Measurements from ENCODE around the gene GRM5.
A peak's percentile ranks its signal among the peaks of the same experiment; 100 is the strongest.
"Not testable (repeated sequence)": the region's sequence is repeated elsewhere in the genome, so short reads cannot be mapped to it uniquely, and the experiment has no call there.

Gene GRM5

DNA sequence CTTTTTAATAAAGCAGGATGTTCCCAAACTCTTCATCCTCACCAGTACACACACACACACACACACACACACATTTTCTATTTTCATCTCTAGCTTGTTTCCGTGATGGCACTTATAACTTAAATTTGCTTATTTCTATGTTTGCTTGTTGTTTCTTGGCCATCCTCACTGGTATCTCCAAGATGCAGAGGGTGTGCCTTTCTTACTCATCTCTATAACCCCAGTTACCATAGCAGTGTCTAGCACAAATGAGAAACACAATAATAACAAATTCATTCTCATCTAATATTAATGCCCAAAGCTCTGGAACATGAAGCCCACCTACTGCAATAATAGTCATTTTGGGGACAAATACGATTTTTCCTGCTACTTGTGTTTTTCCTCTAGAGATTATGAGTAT lies 156.3 kb downstream of the GRM5 start:
- no peak for FAIRE-seq
- TF ChIP-seq POLR2A (IDR thresholded peaks at IDR 0.05; ENCODE audit: low read depth, low read length): no peak
- no peak for DNase-seq (ENCODE audit: insufficient read length)

DNA sequence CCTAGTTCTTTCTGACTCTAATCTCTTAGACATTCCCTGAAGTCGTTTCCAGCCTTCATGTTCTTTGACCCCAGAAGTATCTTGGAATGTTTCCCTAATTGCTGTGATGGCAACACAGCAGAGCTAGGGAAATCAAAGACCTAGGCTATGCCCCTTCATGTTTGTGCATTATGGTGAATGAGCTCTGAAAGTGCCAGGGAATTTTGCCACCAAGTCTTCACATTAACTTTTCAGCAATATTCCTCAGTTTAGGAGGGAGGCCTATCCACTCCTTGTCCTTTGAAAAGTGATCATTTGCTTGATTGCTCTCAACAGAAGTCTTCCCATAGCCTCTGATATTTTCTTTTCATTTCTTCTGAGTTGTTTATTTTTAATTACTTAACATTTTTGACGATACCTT lies 164.3 kb downstream of the GRM5 start:
- DNase-seq (ENCODE audit: insufficient read length); FAIRE-seq: not testable (repeated sequence)

DNA sequence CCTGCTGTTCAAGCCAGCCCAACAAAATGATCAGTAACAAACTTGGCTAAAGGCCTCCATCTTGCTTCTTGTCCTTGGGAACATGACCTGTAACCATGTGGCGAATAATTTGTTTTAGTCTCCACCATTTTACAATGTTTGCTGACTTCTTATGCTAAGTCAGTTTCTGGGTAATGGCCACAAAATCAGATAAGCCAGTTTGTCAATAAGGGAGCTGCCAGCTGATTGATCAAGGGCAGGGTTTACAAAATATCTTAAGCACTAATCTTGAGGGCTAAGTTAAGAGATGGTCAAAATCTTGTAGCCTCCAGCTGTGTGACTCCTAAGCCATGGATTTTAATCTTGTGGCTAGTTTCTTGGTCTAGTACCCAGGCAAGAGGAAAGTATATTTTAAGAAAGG lies 176.9 kb downstream of the GRM5 start:
- not testable (repeated sequence) for FAIRE-seq; DNase-seq (ENCODE audit: insufficient read length)

DNA sequence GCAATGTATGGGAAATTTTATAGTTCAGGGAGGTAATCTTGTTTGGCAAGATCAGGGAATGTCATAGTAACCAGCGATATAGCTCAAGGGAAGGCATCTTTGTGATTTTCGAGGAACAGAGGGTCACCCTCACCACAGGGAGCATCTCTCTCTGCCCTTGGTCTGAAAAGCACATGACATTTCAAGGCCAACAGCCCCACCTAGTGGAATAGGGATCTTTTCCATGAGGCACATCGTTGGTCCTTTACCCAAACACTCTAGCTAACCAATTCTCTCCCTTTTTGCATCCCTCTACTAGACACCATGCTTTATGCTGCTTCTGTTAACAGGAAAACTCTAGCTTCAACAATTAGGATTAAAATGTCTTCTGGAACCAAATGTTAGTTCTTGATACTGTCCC lies 179.0 kb downstream of the GRM5 start:
- DNase-seq (ENCODE audit: insufficient read length): peak; percentile 0
- peak; percentile 96 for FAIRE-seq
- TF ChIP-seq TAF1 (IDR thresholded peaks at IDR 0.05; ENCODE audit: borderline replicate concordance, low read depth, low read length): no peak
- no peak for TF ChIP-seq POLR2AphosphoS5 (IDR thresholded peaks at IDR 0.05; ENCODE audit: low read depth, low read length)
- TF ChIP-seq POLR2A (IDR thresholded peaks at IDR 0.05; ENCODE audit: low read depth, low read length): no peak

DNA sequence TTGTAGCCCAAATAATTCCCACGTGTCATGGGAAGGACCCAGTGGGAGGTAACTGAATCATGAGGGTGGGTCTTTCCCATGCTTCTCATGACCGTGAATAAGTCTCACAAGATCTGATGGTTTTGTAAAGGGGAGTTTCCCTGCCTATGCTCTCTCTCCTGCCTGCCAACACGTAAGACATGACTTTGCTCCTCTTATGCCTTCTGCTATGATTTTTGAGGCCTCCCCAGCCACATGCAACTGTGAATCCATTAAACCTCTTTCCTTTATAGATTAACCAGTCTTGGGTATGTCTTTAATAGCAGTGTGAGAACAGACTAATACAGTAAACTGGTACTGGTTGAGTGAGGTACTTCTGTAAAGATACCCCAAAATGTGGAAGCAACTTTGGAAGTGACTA lies 183.0 kb downstream of the GRM5 start:
- DNase-seq (ENCODE audit: insufficient read length): not testable (repeated sequence)
- FAIRE-seq: peak; percentile 76

DNA sequence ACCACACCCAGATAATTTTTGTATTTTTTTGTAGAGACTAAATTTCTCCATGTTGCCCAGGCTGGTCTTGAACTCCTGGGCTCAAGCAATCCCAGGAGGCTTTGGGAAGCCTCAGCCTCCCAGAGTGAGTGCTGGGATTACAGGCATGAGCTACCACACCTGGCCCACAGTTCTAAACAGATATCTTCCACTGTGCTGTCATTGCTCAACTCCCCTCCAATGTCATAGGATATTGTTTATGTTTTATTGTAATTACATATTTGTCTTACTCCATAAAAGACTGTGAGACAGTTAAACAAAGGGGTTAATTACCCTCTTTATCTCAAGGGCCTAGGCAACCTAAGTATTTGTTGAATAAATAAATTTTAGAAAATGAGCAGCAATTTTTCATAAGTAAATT lies 204.2 kb downstream of the GRM5 start:
- no peak for TF ChIP-seq TAF1 (IDR thresholded peaks at IDR 0.05; ENCODE audit: borderline replicate concordance, low read depth, low read length)
- no peak for TF ChIP-seq POLR2A (IDR thresholded peaks at IDR 0.05; ENCODE audit: low read depth, low read length)
- no peak for TF ChIP-seq POLR2AphosphoS5 (IDR thresholded peaks at IDR 0.05; ENCODE audit: low read depth, low read length)
- no peak for DNase-seq (ENCODE audit: insufficient read length)
- no peak for FAIRE-seq

DNA sequence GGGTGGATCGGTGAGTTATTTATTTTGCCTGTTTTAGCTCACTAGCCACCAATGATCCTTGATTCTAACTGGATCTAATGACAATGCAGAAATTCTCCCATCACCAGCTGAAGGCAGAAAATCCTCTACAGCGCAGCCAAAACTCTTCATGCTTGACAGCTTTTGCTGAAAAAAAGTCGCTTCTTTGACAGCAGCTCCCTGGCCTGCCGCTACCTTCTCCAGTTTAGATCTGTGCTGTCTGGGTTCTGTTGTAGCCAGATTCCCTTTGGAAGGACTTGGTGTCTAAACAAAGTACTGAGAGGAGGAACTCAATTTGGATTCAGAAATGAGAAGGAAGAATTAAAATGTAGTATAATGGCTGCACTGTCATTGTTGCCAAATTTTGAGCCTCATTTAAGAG lies 205.4 kb downstream of the GRM5 start:
- not testable (repeated sequence) for FAIRE-seq; DNase-seq (ENCODE audit: insufficient read length)

DNA sequence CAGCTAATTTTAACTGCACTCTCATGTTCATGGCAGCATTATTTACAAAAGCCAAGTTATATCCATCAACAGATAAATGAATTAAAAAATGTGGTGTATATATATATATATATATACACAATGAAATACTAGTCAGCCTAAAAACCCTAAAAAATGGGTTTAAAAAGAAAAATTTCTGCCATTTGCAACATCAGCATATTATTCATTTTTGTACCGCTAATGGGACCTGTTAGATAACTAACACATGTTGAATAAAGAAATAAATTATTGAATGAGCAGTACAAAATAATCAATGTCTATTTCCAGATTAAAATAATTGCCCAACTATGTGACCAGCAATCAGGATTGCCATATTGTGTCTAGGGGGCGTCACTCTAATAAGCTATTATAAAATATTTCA lies 211.8 kb downstream of the GRM5 start:
- not testable (repeated sequence) for DNase-seq (ENCODE audit: insufficient read length); FAIRE-seq

DNA sequence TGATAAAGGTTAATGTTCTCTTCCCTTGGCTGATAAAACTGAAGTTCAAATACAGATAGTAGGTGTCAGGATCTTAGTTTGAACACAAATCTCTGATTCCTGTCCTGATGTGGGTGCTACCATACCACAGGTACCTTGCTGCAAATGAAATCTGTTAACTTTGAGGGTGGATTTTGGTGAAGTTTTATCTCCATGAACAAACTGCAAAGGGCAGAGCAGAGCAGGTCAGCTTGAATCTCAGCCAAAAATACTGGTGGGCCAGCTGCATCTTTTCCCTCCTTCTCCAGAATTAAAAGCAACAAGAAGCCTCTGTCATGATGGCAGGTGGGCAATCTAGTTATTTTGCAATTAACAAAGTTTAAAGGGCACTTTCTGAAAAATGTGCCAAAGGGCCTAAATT lies 214.2 kb downstream of the GRM5 start:
- peak; percentile 14 for FAIRE-seq

DNA sequence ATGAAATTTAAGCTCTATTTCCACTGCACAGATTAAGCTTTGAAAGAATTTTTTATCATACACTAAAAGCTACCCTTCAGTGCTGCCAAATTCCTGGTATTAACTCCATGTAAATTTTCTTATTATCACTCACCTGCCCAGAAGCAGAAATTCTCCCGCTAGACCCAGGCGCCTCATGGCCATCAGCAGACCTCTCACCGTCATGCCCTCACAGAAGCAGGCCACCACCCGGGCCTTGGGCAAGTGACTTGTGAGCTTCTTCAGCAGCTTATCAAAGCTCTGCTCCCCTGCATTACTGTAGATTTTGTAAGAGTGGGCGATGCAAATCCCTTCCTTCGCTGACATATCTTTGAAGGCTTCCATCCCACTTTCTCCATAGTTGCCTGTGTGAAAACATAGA lies 216.0 kb downstream of the GRM5 start:
- DNase-seq (ENCODE audit: insufficient read length): not testable (repeated sequence)
- peak; percentile 76 for FAIRE-seq

More for the DNA sequence above, 214.2 kb downstream of the GRM5 start:
- not testable (repeated sequence) for DNase-seq (ENCODE audit: insufficient read length)

DNA sequence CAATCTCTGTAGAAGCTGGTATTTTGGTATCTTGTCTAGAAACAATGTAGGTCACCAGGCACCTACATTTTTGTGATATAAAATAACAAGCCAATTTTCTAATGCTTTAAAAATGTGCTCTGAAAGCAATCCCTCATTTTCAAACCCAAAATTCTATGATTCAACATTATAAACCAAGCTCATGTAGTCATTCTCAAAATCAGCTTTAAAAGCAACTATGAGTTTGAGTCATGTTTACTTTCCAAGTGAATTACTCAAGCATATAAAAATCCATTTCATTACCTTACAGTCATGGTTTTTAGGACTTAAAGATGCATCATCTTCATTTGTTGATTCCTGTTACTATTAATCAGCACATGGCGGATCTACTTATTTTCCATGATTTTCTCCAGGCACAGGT lies 216.4 kb downstream of the GRM5 start:
- no peak for DNase-seq (ENCODE audit: insufficient read length)
- no peak for FAIRE-seq
- TF ChIP-seq TAF1 (IDR thresholded peaks at IDR 0.05; ENCODE audit: borderline replicate concordance, low read depth, low read length) (no peak), POLR2AphosphoS5 (IDR thresholded peaks at IDR 0.05; ENCODE audit: low read depth, low read length) (no peak), POLR2A (IDR thresholded peaks at IDR 0.05; ENCODE audit: low read depth, low read length) (no peak)

DNA sequence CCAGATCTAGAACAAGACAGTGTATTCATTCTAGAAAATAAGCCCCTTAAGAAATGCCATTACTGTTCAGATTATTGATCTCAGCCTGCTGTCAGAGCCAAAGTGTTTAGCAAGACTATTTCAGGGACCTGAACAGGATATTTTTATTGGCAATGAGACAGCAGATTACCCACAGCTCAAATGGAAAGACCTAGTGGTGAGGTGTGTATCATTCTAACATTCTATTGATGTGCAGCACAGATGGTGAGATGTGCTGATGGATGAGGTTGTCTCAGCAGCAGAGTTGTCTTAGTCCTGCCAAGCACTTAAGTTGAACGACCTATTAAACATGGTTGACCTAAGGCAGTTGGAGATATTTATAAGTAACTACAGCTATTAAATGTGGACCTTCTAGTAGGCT lies 219.5 kb downstream of the GRM5 start:
- FAIRE-seq: peak; percentile 82
- DNase-seq (ENCODE audit: insufficient read length): not testable (repeated sequence)

DNA sequence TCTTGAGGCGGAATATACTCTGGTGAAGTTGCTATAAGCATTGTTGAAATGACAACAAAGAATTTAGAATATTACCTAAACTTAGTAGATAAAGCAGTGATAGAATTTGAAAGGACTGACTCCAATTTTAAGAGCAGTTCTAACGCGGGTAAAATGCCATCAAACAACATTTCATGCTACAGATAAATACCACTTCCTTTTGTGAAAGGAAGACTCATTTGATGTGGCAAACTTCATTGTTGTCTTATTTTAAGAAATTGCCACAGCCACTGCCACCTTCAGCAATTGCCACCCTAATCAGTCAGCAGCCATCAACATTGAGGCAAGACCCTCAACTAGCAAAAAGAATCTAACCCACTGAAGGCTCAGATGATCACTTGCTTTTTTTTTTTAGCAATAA lies 220.8 kb downstream of the GRM5 start:
- not testable (repeated sequence) for DNase-seq (ENCODE audit: insufficient read length); FAIRE-seq

DNA sequence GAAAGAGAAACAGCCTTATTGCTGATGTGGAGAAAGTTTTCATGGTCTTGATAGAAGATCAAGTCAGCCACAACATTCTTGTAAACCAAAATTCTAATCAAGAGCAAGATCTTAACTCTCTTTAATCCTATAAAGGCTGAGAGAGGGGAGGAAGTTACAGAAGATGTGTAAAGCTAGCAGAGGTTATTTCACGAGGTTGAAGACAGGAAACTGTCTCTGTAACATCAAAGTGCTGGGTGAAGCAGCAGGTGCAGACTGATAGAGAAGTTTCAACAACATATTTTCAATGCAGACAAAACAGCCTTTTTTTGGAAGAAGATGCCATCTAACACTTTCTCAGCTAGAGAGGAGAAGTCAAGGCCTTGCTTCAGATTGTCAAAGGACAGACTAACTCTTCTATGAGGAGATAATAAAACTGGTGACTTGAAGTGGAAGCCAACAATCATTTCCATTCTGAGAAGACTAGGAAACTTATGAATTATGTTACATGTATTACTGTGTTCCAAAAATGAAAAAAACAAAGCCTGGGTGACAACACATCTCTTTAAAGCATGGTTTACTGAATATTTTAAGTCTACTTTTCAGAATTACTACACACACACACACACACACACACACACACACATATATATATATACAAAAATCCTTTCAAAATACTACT lies 221.9 kb downstream of the GRM5 start:
- FAIRE-seq: peak; percentile 77
- DNase-seq (ENCODE audit: insufficient read length): not testable (repeated sequence)

DNA sequence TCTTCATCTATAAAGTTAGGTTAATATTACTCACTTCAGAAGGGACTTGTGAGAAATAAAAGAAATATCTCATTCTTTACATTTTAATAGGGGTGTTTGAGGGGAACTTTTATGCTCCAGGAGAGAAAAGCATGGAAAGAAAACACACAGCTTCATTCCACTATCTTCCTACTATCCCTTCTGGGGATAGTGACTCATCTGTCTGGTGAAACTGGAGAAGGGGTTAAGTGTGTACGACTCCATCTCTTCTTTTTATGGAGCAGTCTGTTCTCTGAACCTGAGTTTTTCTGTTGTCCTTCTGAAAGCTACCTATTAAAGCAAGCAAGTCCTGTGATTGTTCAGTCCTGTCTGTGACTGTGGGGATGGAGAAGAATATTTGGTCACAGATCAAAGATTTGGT lies 227.6 kb downstream of the GRM5 start:
- not testable (repeated sequence) for FAIRE-seq; DNase-seq (ENCODE audit: insufficient read length)

DNA sequence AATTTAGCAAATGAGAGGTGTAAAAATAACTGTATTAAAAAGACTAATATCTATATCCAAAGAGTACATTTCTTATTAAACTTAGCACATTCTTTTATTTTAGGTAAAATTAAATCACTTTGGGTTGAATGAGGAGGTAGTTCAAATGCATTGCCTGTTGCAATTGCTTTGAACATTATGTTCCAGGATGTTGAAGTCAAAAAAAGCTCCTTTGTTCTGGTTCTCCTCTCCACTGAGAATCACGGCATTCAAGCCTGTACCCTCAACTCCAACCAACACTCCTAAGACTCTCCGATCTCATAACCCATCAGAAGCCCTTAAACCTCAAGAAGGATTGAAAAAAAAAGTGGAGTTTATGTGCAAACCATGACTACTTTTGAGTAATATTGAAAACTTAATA lies 230.1 kb downstream of the GRM5 start:
- FAIRE-seq: peak; percentile 69
- DNase-seq (ENCODE audit: insufficient read length): not testable (repeated sequence)
